ENCODE data around the gene MORC1.
A peak's percentile ranks its signal among the peaks of the same experiment; 100 is the strongest.
"Not testable (repeated sequence)": the region's sequence is repeated elsewhere in the genome, so short reads cannot be mapped to it uniquely, and the experiment has no call there.

MORC1 gene

GRCh38 chr3:109109574-109109973 lies 8.4 kb downstream of the MORC1 start:
- DNase-seq = no peak

DNA sequence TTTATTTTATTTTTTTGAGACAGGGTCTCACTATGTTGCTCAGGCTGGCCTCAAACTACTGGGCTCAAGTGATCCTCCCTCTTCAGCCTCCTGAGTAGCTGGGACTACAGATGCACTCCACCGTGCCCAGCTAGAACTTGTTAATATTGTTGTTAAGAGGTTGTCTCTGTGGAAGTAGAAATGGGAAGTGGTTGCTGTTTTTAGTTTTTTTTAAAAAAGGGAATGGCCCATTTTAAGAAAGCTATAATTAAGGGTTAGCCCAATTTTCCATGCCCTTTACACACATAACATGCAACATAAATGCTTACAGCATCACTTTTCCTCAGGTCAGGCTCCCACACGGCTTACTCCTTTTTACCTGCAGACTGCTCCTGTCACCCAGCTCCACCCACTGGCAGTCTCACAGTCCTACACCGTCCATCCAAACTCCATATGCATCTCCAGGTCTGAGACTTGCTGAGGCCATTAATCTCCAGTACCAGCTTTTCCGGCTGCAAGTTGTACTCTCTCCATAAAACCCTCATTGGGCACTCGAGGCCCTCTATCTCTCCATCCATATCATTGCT lies 19.8 kb downstream of the MORC1 start:
- DNase-seq = no peak

DNA sequence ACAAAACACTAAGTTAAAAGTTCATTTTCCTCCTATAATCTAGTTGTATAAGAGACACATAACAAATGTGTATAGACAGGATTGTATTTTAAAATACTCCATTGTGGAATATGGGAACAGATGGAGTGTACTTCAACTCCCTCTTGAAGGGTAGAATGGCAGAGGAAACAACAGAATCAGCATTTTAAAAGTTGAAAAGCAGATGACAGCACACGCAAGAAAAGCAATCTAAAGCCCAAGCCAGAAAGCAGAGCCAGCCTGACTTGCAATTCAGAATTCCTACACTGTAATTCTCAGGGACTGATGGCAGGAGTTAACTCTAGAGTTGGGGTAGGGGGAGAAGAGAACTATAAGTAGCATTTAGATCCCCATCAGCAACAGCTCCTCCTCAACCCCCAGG lies 22.8 kb downstream of the MORC1 start:
- no peak for DNase-seq

GRCh38 chr3:109093561-109093960 lies 24.4 kb downstream of the MORC1 start:
- no peak for DNase-seq

DNA sequence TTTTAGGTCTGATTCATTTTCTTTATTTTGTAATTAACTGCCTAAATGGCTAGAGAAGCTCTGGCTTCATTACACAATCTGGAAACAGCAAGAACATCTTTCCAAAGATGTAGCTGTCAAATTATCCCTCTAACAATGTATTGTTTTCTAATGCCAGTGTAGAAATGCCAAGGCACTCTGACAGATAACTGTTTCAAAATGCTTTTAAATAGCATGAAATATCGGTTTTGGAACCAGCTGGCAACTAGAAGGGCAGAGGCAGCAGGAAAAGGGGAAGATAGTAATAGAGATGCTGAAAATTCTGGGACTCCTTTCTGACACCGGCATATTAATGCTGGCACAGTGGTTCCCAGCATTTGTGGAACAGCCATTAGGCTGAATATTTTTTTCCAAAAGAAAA lies 26.1 kb downstream of the MORC1 start:
- DNase-seq = no peak

DNA sequence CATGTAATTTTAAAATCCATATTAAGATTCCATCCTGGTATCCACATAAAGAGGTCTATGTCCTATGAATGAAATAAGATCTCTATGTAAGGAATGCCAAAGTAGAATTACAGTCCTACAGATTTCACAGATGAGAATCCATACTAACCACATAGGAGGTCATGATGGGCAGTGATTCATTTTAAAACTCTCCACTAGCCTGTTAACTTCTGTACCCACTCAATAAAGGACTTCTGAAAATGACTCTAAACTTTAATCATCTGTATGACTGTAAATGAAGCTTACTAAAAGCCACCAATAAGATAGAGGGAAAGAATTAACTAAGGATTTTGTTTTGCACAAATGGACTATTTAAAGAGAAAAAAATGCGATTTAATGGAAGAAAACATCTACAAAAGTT lies 28.7 kb downstream of the MORC1 start:
- no peak for DNase-seq

GRCh38 chr3:109081746-109082510 lies 36.0 kb downstream of the MORC1 start:
- peak; percentile 6 for DNase-seq

- not testable (repeated sequence) for DNase-seq
These were observed 37.8 kb downstream of the MORC1 start for GRCh38 chr3:109080090-109080489.

- no peak for DNase-seq
These were observed 44.8 kb downstream of the MORC1 start for GRCh38 chr3:109073116-109073515.

DNA sequence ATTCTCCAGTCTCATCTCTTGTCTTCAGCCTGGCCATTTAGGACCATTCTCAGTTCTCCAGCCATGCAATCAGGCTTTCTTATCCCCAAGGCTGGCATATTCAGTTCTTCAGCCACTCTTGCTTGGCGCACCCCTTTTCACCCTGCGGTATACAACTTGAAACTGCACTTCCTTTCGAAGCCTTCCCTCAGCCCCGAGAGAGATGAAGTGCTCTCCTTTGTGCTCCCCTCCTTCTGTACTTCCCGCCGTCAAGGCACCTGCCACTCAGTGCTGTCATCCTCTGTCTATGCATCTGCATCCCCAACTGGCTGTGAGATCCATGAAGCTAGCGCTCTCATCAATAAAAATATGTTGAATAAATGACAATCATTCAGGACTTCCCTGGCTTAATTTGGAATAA lies 45.7 kb downstream of the MORC1 start:
- no peak for DNase-seq

GRCh38 chr3:109071350-109072142 lies 46.4 kb downstream of the MORC1 start:
- no peak for DNase-seq

DNA sequence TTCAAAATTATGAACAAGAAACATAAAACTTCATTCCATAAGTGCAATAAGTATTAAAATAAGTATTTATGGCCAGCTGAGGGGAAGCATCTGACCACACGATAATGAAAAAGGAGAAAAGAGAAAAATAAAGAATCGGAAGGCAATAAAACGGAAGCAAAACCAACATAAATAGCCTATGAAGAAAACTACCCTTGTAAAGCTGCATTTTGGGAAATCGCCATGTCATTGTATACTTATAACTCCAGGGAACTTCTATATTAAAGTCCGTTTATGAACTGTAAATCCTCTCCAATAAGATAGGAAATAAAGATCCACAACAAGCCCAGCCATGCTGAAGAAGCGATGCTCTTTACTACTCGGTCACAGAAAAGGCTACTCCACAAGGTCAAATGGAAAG lies 47.7 kb downstream of the MORC1 start:
- DNase-seq = no peak

DNA sequence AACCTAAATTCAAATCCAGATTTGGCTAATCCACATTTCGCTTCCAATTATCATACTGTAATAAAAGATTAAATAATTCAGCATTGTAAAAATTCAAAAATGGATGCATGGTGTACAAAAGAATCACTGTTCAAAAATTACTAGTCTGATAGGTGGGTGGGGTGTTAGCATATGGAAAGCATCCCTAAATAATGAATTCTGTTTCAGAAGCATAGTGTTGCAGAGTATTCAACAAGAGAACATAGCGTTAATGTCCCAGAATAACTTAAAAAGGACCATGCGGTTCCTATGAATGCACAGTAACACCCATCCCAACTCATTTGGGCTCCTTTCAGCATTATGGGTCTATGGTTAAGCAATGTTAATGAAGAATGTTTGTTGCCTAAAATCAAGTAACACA lies 51.1 kb downstream of the MORC1 start:
- DNase-seq = no peak

DNA sequence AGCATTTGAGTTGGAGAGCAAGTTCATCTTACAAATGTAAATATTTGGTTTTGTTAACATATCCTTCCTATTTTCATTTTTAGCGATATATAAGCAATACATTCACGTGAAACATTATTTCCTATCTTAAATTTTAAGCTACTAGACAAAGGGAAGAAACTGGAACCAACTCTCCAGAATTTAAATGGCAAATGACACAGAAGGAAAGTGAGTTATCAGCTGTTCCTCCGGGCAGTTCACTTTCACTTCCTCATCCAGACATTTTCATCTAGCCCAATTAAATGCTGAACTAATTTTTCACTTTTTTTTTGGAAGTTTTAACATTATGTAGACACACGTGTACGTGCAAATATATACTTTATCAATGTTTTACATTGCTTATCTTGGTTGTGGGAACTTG lies 58.7 kb downstream of the MORC1 start:
- DNase-seq = no peak

GRCh38 chr3:109057616-109058015 lies 60.3 kb downstream of the MORC1 start:
- DNase-seq = no peak

DNA sequence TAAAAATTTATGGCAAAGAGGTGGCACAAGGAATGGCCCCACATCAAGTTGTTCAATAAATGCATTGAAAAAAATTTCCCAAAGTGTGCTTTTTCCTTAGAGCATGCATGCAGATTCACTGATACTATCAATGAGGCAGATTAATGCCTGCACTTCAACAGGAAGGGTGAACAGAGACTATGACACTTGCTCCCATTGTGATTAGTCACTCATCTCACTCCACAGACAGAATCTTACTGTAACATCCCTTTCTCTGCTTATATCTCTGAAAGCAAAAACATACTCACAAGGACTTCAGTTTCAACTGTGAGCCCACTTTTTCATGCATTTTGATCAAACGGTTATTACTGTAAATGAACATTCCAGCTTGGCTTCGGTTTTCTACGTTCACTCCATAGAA lies 60.9 kb downstream of the MORC1 start:
- no peak for DNase-seq

DNA sequence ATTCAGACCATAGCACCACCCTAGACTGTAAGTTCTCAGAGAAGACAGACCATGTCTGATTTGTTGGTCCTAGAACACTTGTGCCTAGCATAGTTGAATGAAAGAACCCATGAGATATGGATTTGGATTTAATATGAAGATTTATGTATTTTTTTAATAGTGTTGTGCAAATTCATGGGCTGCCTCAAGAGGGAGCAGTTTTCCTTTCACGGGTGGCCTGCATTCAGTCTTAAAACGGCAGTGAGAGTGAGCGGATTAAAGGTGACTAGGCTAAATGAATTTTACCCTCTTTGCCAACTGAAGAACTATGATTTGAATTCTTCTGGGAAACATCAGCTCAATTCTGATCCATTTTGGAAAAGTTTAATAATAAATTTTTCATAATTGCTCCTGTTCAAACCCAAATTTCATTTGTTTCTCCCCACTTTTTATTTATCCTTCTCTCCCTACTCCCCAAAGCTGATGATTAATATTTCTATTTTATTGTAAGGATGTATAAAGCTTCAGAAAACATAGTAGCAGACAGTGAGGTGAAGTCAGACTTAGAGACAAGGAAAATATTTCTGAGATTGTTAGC lies 67.3 kb downstream of the MORC1 start:
- DNase-seq = no peak

GRCh38 chr3:109047366-109047765 lies 70.6 kb downstream of the MORC1 start:
- DNase-seq = no peak

GRCh38 chr3:109045271-109046040 lies 72.5 kb downstream of the MORC1 start:
- no peak for DNase-seq

GRCh38 chr3:109035082-109035481 lies 82.9 kb downstream of the MORC1 start:
- no peak for DNase-seq

DNA sequence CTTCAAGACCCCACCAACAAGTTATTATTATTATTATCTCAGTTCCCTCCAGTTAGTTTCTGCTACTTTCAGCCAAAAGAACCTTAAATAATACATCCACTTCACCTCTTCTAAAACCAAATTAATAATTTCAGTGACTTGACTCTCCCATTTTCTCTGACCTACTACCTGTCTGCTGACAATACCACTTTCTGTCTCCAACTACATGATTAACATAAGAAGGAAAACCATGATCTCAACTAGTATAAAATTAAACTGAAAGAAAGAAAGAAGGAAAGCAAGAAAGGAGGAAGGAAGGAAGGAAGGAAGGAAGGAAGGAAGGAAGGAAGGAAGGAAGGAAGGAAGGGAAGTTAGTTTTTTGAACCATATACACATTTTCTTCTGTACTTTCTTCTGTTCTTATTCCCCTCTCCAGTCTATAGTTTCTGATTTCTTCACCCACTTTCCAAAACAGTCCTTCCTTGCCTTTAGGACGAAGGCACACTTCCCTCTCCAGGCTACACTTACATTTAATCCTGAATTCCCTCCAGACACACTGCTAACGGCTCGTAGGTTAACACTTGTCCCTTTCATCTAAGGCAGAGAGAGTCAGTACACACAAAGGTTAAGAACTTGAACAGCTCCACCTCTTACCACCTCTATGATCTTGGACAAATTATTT lies 84.8 kb downstream of the MORC1 start:
- DNase-seq = no peak

DNA sequence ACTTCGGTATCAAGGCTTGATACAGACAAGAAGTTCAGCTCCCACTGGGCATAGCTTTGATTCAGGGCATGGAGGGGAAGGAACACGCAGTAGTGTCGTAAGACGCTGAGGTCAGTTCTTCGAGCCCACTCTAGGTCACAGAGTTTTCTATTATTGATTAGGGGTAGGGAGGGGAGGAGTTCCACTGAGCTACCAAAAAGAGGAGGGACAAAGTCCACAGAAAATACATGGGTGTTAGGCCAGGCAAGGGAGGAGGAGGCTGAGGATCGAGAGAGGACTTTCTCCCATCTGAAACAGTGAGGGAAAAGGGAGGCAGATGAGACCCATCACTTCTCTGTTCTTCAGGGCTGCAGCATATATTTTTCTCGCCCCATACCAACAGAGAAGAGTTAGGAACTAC lies 89.2 kb downstream of the MORC1 start:
- DNase-seq = no peak
